ENCODE results near the gene NUDCD3.

The NUDCD3 gene

GRCh38 chr7:44401692-44402091 is 88.8 kb downstream of the NUDCD3 start:
- TF ChIP-seq CTCF (IDR thresholded peaks at IDR 0.05; ENCODE audit: unreplicated experiment in 3 of 3): no peak

GRCh38 chr7:44400033-44400511 is 90.4 kb downstream of the NUDCD3 start:
- Mint-ChIP-seq H3K9me3 (no peaks in the 10 kb centered on the region), H3K36me3 (ENCODE audit: low read depth) (peaks cover 38% of the 10 kb centered on the region), H3K27me3 (ENCODE audit: low read depth) (no peaks in the 10 kb centered on the region), H3K4me3 (no peak overlapping the region), H3K4me1 (peaks cover 57% of the 10 kb centered on the region), H3K27ac (peak overlapping the region in 2 of 3 experiments; percentile 19 to 46)
- TF ChIP-seq CTCF (IDR thresholded peaks at IDR 0.05; ENCODE audit: unreplicated experiment in 3 of 3): no peak

More at GRCh38 chr7:44401692-44402091, 88.8 kb downstream of the NUDCD3 start:
- H3K4me1 Mint-ChIP-seq: peaks cover 56% of the 10 kb centered on the region
- no peaks in the 10 kb centered on the region for H3K27me3 Mint-ChIP-seq (ENCODE audit: low read depth)
- no peaks in the 10 kb centered on the region for H3K9me3 Mint-ChIP-seq
- H3K27ac Mint-ChIP-seq: no peak overlapping the region
- H3K4me3 Mint-ChIP-seq: no peak overlapping the region
- peaks cover 37% of the 10 kb centered on the region for H3K36me3 Mint-ChIP-seq (ENCODE audit: low read depth)

DNA sequence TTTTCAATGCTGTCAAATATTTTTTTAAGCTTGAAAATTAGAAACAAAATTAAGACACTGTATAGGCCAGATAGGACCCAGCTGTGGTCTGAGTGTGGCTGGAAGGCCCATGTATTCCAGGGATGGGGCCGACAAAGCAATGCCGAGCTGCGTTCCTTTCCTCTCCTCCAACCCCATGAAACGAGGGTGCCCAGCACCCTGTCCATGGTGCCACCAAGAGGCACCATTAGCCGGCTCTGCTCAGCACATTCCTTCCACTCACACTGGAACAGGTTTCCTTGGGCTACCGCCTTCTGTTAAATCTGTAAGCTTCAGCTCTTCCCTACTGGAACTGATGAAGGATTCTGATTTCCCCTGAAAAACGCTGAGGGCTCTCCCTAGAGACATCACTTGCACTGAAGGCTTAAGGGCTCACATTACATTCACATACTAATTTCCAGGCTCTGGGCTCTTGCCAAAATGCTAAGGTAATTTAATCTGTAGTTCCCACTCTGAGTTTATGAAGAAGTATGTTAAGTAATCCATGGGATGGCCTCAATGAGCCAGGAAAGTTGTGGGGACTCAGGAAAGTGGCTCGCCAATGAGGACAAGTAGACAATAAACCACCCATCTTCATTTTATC is 91.4 kb downstream of the NUDCD3 start:
- H3K4me3 Mint-ChIP-seq: peak overlapping the region in 1 of 3 experiments; percentile 21
- no peaks in the 10 kb centered on the region for H3K27me3 Mint-ChIP-seq (ENCODE audit: low read depth)
- no peak for TF ChIP-seq CTCF (IDR thresholded peaks at IDR 0.05; ENCODE audit: unreplicated experiment in 3 of 3)
- H3K9me3 Mint-ChIP-seq: no peaks in the 10 kb centered on the region
- peak overlapping the region; percentile 46 to 67 (median 52) for H3K27ac Mint-ChIP-seq
- H3K4me1 Mint-ChIP-seq: peaks cover 57% of the 10 kb centered on the region
- H3K36me3 Mint-ChIP-seq (ENCODE audit: low read depth): peaks cover 32% of the 10 kb centered on the region

DNA sequence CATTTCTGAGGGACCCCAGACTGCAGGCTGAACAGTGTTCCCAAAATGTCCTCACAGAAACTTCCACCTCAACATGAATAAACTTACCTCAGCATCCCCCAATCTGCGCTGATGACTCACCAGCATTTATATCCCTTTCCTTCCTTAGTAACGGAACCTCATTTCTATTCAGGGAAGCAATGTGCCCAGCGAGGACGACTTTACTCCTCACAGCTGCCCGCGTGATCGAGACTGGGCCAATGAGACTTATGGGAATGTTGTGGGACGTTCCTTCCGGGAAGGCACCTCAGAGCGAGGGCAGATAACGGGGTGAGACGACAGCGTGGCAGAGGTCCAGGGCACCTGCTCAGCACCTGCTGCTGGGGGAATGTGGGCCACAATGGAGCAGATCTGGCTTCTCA is 91.9 kb downstream of the NUDCD3 start:
- peaks cover 57% of the 10 kb centered on the region for H3K4me1 Mint-ChIP-seq
- no peaks in the 10 kb centered on the region for H3K9me3 Mint-ChIP-seq
- H3K36me3 Mint-ChIP-seq (ENCODE audit: low read depth): peaks cover 28% of the 10 kb centered on the region
- peak overlapping the region in 2 of 3 experiments; percentile 21 to 26 for H3K4me3 Mint-ChIP-seq
- peak overlapping the region; percentile 15 to 67 (median 46) for H3K27ac Mint-ChIP-seq
- no peaks in the 10 kb centered on the region for H3K27me3 Mint-ChIP-seq (ENCODE audit: low read depth)
- no peak for TF ChIP-seq CTCF (IDR thresholded peaks at IDR 0.05; ENCODE audit: unreplicated experiment in 3 of 3)

GRCh38 chr7:44396931-44397545 is 93.4 kb downstream of the NUDCD3 start:
- Mint-ChIP-seq H3K4me1 (peaks cover 47% of the 10 kb centered on the region), H3K36me3 (ENCODE audit: low read depth) (peaks cover 20% of the 10 kb centered on the region), H3K27me3 (ENCODE audit: low read depth) (no peaks in the 10 kb centered on the region), H3K27ac (no peak overlapping the region), H3K4me3 (no peak overlapping the region), H3K9me3 (no peaks in the 10 kb centered on the region)
- no peak for TF ChIP-seq CTCF (IDR thresholded peaks at IDR 0.05; ENCODE audit: unreplicated experiment in 3 of 3)

All from nephron (organoid).